HG03460 (cell line): Measurements from ENCODE around the gene TCF3.
"Not testable (repeated sequence)": the region's sequence is repeated elsewhere in the genome, so short reads cannot be mapped to it uniquely, and the experiment has no call there.

Experiments
- ATAC-seq: cut with Tn5 transposase; IDR thresholded peaks from one replicate; pipeline ENCODE4 v1.9.1; 2021; ENCODE audit not compliant: unreplicated experiment

TCF3 gene

DNA sequence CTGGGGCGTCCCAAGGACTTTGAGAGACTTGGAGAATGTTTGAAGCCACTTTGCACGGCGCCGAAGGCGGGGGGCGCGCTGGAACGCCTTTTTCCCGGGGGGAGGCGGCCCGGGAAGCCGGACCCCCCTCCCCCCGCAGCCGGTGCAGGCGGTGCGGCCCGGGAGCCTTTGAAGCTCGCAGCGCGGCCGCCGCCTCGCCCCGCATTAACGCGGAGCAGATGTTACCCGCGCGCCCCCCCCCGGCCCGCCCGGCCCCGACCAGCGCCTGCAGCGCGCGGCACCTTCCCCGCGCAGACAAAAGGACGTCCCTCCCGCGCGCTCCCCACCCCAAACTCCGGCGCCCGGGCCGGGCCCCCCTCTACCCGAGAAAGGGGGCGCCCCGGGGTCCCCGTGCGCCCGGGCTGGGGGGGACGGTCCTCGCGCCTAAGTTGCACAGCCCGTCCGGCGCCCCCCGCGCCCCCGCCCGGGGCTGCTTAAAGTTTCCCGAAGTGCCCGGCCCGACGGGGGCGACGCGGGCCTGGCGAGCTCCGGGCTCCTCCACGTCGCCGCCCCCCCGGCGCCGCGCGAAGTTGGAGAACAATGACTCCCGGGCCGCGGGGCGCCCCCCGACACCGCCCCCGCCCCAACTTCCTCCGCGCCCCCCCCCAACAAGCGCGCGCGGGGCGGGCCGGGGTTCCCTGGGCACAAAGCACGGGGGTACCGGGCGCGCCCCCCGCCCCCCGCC is 685 bp downstream of the TCF3 start:
- ATAC-seq: no peak

DNA sequence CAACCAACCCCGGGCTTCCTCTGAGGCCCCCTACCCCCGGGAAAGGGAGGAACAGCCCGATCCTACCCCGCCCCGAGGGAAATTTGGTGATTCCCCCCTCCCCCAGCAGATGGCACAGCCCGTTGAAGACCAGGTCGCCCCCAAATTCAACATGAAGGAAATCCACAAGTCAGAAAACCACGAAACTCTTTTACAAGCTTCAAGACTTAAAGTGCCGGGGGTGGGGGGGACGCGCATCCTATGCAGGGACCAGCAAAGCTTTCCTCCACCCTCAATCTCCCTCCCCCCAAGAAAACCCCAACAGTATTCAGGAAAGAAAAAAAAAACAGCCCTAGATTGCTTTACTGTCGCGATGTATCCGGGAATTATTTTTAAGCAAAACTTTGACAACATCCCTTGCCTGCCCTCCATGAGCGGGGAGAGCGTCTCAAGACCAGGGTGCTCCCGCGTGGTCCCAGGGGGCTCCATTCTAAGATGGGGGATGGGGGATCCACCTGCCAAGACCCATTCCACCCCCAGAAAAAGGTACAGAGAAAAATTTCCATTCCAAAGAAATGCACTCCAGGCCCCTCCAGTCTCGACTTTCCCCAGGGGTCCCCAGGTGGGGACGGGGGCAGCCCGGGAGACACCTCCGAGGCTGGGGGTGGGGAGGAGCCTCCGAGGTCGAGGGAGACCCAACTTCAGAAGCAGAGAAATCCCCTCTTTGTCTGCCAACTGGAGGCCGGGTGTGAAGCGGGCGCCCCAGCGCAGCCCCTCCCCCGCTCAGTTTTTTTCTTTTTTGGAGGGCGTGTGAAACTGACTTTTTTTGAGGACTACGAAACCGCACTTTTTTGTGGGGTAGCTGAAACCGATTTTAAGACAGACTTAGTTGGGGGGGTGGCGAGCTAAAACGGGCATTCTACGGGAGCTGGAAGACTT is 1.5 kb downstream of the TCF3 start:
- no peak for ATAC-seq

DNA sequence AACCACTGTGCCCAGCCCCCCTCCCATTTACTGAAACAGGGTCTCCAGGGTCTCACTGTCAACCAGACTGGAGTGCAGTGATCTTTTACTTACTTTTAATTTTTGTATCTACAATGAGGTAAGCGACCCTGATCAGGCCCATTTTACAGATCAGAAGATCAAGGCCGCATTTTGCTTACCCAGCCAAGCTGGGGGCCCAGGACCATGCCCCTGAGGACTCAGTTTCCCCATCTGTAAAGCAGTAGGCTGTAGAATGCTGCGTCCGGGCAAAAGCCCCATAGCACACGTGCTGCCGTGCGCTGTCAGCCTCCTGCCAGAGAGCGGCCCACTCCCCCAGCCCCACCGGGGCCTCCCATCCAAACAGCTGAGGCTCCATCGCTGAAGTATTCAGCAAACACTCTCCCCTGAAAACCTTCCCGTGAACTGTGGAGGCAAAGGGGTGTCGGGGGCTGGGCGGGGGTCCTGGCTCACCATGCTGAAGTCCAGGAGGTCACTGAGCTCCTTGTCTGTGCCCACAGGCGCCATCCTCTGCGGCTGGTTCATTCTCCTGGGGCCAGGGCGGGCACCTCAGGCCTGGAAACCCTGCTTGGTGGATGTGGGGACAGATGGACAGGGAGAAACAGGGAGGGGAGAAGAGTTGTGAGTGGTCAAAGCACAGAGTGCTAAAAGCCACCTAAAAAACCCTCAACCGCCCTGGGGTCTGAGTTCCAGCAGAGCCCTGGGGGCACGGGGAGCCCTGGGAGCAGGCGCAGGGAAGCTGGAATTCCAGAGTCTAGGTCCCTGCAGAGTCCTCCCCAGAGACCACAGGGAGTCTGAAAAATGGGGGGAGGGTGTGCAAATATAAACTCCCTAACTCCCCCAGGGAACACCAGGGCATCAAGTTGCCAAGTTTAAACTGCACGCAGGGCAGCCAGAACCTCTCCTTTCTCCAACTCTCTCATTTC is 2.4 kb downstream of the TCF3 start:
- ATAC-seq: no peak

DNA sequence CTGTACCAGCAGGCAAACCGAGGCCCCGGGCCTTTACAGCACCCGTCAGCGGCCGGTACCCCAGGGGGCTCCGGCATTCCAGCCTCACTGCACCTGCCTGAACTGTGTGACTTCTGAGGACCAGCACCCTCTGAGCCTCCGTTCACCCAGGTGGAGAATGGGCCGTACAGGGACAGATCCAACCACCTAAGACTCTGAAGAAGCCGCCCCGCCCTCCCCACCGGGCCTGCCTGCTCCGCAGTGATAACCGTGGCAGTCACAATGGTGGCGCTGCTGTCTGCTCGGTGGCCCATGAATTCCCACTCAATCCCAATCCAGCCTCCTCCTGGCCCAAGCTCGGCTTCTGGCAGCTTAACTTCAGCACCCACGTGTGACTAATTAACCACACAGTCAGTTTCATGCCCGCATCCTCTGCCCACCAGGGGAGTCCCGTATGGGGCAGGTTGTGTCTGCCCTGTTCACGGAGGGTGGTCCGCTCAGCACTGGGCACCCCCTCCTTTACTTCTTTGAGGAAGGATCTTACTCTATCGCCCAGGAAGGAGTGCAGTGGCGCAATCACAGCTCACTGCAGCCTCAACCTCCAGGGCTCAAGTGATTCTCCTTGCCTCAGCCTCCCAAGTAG is 3.4 kb downstream of the TCF3 start:
- ATAC-seq: no peak

DNA sequence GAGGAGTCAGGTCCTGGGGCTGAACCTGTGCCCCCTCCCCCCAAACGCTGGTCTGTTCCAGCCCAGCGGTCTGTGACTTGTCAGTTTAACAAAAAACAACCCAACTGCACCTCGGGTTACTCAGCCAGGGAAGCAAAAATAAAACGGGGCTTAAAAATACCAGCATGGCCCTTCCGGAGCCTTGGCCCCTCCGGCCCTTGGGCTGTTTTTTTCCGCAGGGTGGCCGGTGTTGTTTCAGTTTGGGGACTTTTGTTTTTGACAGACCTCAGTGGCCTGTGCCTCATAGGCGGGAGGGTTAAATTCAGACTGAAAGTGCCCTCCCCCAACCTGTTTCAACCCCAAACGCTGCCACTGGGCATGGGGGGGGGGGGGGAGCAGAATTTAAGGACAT is 4.0 kb downstream of the TCF3 start:
- ATAC-seq: no peak

DNA sequence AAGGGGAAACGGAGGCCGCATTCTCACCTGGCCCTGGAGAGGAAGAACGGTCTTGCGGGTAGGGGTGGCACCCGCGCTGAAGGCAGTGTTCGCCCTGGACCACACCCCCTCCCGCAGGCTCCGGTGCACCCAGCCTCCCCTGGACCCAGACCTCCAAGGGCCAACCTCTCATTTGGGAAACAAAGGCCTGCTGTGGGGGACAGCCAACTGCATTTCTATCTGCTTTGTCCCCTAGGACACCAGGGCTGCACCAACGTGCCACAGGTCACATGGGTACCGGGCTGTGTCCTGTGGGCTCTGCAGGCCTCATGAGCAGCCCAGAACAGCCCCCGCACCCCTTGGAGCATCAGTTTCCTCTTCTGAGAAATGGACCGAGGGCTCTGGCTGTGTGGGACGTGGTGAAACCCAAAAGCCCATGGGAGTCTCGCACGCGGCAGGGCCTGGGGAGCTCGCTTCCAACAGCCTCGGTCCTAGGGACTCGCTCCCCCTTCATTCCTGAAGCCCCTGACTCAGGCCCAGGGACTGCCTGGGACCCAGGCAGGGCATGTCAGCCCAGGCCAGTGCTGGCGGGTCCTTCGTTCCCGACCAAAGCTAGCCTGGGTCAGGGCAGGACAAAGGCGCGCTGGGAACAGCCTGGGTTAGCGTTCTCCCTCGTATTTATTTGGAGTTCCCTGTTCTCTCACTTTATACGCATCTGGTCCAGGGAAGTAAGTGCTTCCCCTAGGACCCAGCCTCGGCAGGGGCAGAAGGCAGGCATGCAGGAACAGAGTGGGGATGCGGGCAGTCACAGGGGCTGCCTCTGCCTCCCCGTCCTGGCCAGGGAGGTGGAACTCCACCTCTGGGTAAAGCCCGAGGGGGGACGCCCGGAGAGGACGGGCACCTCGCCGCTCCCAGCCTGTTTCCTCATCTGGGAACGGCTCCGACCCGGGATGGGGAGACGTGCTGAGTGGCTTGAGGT is 4.6 kb downstream of the TCF3 start:
- ATAC-seq: no peak

DNA sequence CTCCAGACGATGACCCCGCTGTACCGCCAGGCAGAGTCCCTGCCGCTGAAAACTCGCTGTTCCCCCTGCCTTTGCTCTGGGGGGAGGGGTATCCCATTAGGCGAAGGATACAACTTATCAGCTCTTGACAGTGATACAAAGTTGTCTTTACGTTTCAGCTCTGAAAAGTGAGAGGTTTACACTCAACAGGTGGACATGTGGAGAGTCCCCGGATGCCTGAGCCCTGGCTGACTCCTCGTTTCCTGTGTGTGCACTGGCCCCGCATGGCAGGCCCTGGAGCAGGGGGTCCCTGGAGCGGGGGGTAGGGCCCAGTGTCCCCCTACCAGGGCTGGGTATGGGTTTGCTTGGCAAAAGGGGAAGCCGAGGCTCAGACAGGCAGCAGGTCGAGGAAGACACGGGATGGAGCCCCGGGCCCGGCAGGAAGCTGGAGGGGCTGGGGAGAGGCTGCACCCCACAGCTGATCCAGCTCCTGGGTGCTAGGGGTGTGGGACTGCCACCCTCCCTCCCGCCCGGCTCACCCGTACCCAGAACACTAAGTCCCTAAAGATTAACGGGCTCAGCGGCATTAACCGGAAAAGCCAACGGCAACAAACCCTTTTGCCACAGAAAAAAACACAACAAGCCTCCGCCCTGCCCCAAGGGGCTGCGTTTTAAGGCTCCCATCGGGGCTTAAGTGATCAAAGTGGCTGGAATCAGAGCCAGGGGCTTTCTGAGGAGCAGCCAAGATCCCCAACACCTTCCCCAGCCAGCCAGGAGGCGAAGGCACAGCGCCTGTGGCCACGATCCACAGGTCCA is 5.6 kb downstream of the TCF3 start:
- no peak for ATAC-seq

DNA sequence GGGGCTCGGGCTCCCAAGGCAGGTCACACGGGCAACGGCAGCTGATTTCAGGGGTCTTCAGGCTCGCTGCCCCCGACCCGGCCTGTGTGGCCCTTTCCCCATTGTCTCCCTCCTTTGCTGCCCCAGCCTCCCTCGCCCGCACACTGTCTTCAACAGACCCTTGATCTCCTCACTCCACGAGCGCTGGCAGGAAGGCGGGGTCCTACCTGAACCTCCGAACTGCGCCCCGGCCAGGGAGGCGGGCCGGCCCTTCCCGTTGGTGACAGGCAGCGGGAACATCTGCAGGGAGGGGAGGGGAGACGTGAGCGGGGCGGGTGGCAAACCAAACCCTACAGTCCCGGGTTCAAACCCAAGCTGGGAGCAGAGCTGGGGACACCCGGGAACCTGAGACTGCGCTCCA is 6.3 kb downstream of the TCF3 start:
- ATAC-seq: no peak

DNA sequence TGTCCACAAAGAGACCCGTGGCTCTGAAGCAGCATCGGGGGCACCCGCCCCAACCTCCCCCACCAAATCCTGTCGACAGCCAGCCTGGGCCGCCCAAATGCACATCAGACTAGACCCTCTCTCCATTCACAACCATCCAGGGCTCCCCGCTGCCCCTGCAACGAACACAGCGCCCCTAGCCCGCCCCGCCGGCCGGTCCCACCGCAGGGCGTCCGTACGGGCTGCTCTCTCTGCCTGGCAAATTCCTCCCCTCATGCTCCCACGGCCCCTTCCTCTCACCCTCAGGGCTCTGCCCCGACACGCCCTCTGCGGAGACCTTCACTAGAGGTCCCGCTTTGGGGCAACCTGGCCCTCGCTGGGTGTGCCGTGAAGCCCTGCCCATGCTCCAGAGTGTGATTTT is 7.1 kb downstream of the TCF3 start:
- ATAC-seq: no peak

DNA sequence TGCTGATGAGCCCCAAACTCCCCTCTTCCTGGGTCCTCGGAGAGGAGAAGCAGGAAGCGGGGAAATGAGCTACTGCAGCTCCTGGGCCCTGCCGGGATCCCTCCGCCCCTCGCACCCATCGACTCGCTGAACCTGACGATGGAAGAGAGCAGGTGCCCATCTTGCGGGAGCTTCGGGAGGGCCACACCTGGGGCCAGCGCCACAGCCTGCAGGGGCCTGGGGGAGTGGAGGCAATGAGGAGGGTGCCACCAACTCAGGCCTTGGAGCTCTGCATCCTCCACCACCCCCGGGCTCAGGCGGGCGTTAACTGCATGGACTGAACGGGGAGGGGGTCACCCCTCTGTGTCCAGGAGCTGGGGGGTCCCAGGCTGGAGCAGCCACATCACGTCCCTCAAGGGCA is 8.3 kb downstream of the TCF3 start:
- no peak for ATAC-seq

DNA sequence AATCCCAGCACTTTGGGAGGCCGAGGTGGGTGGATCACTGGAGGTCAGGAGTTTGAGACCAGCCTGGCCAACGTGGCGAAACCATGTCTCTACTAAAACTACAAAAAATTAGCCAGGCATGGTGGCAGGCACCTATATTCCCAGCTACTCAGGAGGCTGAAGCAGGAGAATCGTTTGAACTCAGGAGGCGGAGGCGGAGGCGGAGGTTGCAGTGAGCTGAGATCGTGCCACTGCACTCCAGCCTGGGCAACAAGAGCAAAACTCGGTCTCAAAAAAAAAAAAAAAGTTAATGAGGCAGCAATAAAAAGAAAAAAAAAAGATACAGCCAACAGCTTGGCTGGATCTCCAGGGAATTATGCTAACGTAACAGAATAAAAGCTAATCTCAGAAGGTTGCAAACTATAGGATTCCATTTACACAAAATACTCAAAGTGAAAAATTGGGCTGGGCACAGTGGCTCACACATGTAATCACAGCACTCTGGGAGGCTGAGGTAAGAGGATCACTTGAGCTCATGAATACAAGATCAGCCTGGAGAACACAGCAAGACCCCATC is 11.4 kb downstream of the TCF3 start:
- ATAC-seq: not testable (repeated sequence)

DNA sequence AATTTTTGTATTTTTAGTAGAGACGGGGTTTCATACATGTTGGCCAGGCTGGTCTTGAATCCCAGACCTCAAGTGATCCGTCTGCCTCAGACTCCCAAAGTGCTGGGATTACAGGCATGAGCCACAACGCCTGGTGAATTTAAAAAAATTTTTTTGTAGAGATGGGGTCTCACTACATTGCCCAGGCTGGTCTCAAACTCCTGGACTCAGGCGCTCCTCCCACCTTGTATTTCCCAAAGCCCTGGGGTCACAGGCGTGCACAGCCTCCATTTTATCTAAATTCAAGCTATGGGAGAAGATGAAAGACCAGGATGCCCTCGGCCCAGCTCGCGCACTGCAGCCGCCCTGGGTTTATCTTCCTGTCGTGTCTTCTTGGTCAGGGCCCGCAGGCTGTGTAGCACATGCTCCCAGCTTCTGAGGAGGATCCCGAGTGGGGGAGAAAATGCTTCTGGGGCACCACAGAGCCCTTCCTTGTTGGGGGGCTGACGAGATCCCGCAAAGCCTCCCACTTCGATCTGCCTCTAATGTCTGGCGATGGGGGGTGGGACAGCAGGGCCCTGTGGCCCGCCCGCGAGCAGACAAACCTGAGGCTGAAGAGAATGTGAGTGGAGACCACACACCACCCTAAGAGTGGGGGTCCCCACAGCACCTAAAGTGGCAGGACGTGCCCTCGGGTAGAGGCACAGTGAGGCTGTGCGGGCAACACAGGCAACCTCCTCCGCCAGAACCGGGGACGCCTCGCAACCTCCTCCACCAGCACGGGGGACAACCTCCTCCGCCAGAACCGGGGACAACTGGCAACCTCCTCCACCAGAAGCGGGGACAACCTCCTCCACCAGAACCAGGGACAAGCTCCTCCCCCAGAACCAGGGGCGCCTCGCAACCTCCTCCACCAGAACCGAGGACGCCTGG is 15.8 kb downstream of the TCF3 start:
- no peak for ATAC-seq

DNA sequence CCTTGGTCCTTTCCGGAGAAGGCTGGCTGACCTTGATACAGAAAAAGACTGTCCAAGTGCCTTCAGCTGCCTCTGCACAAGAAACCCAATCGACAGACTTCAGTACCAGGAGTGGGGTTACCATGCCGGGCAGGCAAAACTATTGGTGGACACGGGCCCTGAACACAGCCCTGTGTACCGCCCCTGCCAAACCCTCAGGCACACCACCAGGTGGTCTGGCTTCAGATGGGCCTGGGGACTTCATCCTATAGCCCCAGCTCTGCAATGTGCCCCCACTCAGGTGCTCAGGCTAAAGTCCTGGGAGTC is 17.5 kb downstream of the TCF3 start:
- ATAC-seq: no peak

DNA sequence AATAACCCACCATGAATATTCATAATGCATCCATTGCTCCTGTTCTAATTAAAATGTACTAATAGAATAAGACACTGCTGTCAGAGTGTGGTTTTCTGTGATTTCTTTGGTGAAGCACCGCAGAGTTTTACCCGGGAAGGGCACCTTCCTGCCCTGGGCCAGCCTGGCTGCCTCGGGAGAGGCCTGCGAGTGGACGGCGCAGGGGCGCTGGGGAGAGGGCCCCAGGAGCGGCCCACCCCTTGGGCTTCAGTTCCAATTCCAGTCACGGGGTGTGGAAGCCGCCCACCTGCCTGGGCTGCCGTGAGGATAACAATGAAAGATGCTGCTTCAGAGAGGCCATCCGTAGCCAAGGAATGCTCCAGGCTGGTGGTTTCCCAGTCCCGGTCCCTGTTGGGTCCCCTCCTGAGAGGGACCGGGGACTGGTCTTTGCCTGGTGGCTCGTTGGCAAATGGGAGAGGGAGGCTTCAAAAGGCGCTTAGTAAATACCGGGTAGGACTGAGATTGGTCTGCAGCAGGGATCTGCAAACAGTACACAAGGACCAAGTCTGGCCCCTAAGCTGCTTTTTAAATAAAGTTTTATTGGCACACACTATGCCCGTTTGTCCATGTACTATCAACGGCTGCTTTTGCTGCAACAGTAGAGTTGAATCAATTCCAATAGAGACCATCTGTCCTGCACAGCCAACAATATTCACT is 18.0 kb downstream of the TCF3 start:
- no peak for ATAC-seq

DNA sequence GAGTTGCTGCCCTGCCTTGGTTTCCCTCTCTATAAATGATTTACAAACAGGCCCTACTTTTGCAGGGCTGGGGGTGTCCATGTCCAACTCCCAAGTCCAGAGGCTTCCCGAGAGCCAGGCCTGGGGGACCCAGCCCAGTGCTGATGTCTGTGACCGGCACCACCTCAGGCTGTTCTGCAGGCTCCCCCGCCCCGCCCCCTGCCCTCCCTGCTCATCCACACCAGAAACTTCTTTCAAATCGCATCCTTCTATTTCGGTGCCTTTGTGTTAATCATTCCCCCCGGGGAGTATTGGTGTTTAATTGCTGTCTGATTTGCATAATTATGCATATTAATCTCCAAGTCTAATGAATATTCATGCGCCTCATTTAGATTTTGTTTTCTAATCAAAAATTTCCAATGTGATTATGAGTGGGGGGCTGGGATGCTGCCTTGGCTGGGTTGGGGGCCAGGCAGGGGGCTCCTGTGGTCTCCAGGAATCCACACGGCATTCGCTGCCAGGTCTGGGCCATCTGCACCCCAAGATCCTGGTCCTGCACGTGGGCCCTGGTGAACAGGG is 19.1 kb downstream of the TCF3 start:
- ATAC-seq: no peak

DNA sequence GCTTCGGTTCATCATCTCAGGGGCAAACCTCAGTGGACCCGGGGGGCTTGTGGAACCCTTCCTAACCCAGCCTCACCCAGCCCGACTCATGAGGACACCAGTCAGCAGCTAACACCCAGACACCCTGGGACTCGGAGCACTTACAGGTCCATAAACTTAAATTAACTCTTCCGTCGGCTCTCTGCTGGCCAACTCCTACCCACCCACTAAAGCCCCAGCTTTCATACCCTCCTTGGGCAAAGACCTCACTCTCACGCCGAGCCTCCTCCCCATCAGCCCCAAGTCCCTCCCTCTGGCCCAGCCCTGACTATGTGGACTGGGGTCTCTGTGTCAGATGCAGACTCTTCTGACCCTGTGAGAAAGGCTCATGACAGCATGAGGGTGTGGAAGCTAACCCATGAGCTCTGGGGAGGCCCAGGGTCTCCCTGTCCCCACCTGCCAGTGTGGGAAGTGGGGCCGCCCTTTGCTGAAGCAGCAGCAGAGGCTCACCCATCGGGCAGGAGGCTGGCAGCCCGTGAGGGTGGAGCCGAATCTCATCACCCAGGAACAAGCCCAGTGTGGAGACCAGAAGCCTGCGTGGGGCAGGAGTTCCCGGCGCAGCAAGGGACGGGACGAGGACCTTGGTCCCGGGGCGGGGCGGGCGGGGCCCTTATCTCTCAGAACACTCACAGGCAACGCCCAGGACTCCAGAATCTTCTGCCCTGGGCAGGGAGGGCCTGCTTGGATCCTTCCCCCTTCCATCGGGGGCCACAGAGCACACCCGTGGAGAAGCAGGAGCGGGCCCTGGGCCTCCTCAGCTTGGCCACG is 19.8 kb downstream of the TCF3 start:
- no peak for ATAC-seq
